Astrocyte (in vitro differentiated cells and primary cell): ENCODE results near the gene WWTR1. TPM values are rescaled to one million over a fixed set of nuclear protein-coding genes. Genes with fewer than 3 reads are reported as not detected.

Experiments
- DNase-seq: peaks from one replicate; pipeline ENCODE4 v3.0.0-alpha.2; 2010; ENCODE audit warnings: low read depth
- FAIRE-seq: peaks from 2 replicates; lab custom pipeline; 2011; peaks lifted over from hg19 to GRCh38; lab: Jason Lieb, UNC
- H2AFZ ChIP-seq: 2 replicates; pipeline ENCODE4 v1.6.0; 2012; ENCODE audit warnings: low read depth, low read length, inconsistent platforms
- H3K27ac ChIP-seq: 2 replicates; pipeline ENCODE4 v1.5.1; 2011; ENCODE audit warnings: low read depth, low read length, inconsistent platforms
- H3K27me3 ChIP-seq: 2 replicates; pipeline ENCODE4 v1.6.0; 2011; ENCODE audit warnings: low read length, inconsistent platforms; ENCODE audit not compliant: insufficient read depth
- H3K36me3 ChIP-seq: 2 replicates; pipeline ENCODE4 v1.5.1; 2011; ENCODE audit warnings: low read length, inconsistent platforms; ENCODE audit not compliant: insufficient read depth
- H3K4me1 ChIP-seq: 2 replicates; pipeline ENCODE4 v1.5.1; 2011; ENCODE audit warnings: low read length, inconsistent platforms; ENCODE audit not compliant: insufficient read depth
- H3K4me2 ChIP-seq: 2 replicates; pipeline ENCODE4 v1.6.0; 2012; ENCODE audit warnings: low read length, inconsistent platforms
- H3K4me3 ChIP-seq: 2 replicates; pipeline ENCODE4 v1.5.1; 2011; ENCODE audit warnings: low read depth, mild to moderate bottlenecking, low read length, inconsistent platforms; ENCODE audit not compliant: insufficient read depth
- H3K79me2 ChIP-seq: 2 replicates; pipeline ENCODE4 v1.6.0; 2012; ENCODE audit warnings: mild to moderate bottlenecking, low read length, inconsistent platforms; ENCODE audit not compliant: insufficient read depth
- H3K9ac ChIP-seq: 2 replicates; pipeline ENCODE4 v1.6.0; 2012; ENCODE audit warnings: mild to moderate bottlenecking, low read length, inconsistent platforms
- H3K9me3 ChIP-seq: 2 replicates; pipeline ENCODE4 v1.5.1; 2012; ENCODE audit warnings: low read depth, mild to moderate bottlenecking, low read length, inconsistent platforms; ENCODE audit not compliant: insufficient read depth
- H4K20me1 ChIP-seq: 2 replicates; pipeline ENCODE4 v1.6.0; 2012; ENCODE audit warnings: low read length, inconsistent platforms; ENCODE audit not compliant: insufficient read depth
- H3K27ac Mint-ChIP-seq: one replicate; pipeline ENCODE4 v1.8.0; 2021; ENCODE audit warnings: mild to moderate bottlenecking, mixed read lengths; ENCODE audit not compliant: unreplicated experiment
- H3K27me3 Mint-ChIP-seq: one replicate; pipeline ENCODE4 v1.8.0; 2021; ENCODE audit warnings: low read depth, mixed read lengths; ENCODE audit not compliant: unreplicated experiment
- H3K36me3 Mint-ChIP-seq: one replicate; pipeline ENCODE4 v1.8.0; 2021; ENCODE audit warnings: low read depth, mixed read lengths; ENCODE audit not compliant: unreplicated experiment
- H3K4me1 Mint-ChIP-seq: one replicate; pipeline ENCODE4 v1.8.0; 2021; ENCODE audit warnings: low read depth, mixed read lengths; ENCODE audit not compliant: unreplicated experiment
- H3K4me3 Mint-ChIP-seq: one replicate; pipeline ENCODE4 v1.8.0; 2021; ENCODE audit warnings: mild to moderate bottlenecking, moderate library complexity, mixed read lengths; ENCODE audit not compliant: unreplicated experiment
- H3K9me3 Mint-ChIP-seq: one replicate; pipeline ENCODE4 v1.8.0; 2021; ENCODE audit warnings: mild to moderate bottlenecking, mixed read lengths; ENCODE audit not compliant: unreplicated experiment
- EZH2 ChIP-seq: IDR thresholded peaks from 2 replicates; pipeline ENCODE4 v1.6.1; 2012; ENCODE audit warnings: mild to moderate bottlenecking, low read length, inconsistent platforms; ENCODE audit not compliant: insufficient read depth
- total RNA-seq: library from RNA; stranded (reverse); gene quantifications from 2 replicates; pipeline ENCODE4 v1.2.1, GENCODE V29; 2021
- TF ChIP-seq, protein P1 (sequence below): IDR thresholded peaks from 2 replicates; pipeline ENCODE4 v1.5.1; 2011; ENCODE audit warnings: low read depth, mild to moderate bottlenecking, inconsistent platforms, low read length, moderate library complexity; ENCODE audit not compliant: insufficient read depth

Gene WWTR1
- total RNA-seq, 1 donor from 2014 or later: 94.3 TPM

DNA sequence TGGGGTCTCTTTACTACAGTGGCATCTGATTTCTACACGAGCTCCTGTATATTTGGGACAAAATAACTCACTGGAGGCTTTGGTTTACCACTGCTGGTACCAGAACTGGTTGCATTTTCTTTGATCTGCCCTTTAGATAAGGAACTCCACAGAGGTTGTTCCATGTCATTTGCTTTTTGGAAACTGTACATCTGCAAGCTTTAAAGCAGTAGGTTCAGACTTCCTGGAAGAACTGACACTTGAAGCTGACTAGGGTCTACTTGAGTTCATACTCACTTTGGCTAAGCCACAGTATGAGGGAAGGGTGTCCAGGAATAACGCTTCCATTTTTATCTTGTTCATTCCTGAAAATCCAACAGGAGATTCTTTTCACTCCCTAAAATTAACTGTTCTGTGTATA is 86.4 kb downstream of the WWTR1 start:
- H3K4me2 ChIP-seq: no peak overlapping the region
- FAIRE-seq (no peak), DNase-seq (no peak)
- H3K79me2 ChIP-seq: peaks cover 74% of the 10 kb centered on the region
- peaks cover 52% of the 10 kb centered on the region for H3K4me1 ChIP-seq
- Mint-ChIP-seq H3K27ac (no peak overlapping the region), H3K36me3 (peaks cover 2% of the 10 kb centered on the region), H3K4me1 (peaks cover 50% of the 10 kb centered on the region), H3K9me3 (no peaks in the 10 kb centered on the region), H3K4me3 (no peak overlapping the region), H3K27me3 (no peaks in the 10 kb centered on the region)
- peaks cover 6% of the 10 kb centered on the region for H4K20me1 ChIP-seq
- no peak overlapping the region for H2AFZ ChIP-seq
- H3K36me3 ChIP-seq: peaks cover 20% of the 10 kb centered on the region
- TF ChIP-seq, protein P1, sequence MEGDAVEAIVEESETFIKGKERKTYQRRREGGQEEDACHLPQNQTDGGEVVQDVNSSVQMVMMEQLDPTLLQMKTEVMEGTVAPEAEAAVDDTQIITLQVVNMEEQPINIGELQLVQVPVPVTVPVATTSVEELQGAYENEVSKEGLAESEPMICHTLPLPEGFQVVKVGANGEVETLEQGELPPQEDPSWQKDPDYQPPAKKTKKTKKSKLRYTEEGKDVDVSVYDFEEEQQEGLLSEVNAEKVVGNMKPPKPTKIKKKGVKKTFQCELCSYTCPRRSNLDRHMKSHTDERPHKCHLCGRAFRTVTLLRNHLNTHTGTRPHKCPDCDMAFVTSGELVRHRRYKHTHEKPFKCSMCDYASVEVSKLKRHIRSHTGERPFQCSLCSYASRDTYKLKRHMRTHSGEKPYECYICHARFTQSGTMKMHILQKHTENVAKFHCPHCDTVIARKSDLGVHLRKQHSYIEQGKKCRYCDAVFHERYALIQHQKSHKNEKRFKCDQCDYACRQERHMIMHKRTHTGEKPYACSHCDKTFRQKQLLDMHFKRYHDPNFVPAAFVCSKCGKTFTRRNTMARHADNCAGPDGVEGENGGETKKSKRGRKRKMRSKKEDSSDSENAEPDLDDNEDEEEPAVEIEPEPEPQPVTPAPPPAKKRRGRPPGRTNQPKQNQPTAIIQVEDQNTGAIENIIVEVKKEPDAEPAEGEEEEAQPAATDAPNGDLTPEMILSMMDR: no peak
- TF ChIP-seq EZH2: no peak
- no peak overlapping the region for H3K4me3 ChIP-seq
- H3K9me3 ChIP-seq: no peaks in the 10 kb centered on the region
- H3K27ac ChIP-seq: no peak overlapping the region
- no peak overlapping the region for H3K9ac ChIP-seq
- no peaks in the 10 kb centered on the region for H3K27me3 ChIP-seq

DNA sequence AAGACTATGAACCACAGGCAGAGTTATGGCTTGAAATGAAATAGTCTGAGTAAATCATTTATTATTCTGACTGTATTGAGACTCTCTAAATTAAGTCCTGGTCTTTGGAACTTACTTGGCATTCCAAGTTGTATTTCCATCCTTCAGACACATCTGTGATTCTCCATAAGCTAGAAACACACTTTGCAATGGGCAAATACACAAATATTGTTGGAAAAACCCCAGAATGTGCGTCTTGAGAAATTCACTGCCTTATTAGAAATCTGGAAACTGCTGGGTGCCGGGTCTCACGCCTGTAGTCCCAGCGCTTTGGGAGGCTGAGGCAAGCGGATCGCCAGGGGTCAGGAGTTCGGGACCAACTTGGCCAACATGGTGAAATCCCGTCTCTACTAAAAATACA is 87.8 kb downstream of the WWTR1 start:
- Mint-ChIP-seq H3K36me3 (peaks cover 2% of the 10 kb centered on the region), H3K9me3 (no peaks in the 10 kb centered on the region), H3K4me3 (no peak overlapping the region), H3K27ac (no peak overlapping the region), H3K4me1 (peaks cover 42% of the 10 kb centered on the region), H3K27me3 (no peaks in the 10 kb centered on the region)
- Histone ChIP-seq H3K9me3 (no peaks in the 10 kb centered on the region), H3K27me3 (no peaks in the 10 kb centered on the region), H4K20me1 (peaks cover 6% of the 10 kb centered on the region), H3K9ac (no peak overlapping the region), H3K4me3 (no peak overlapping the region), H2AFZ (no peak overlapping the region), H3K36me3 (peaks cover 20% of the 10 kb centered on the region), H3K4me2 (no peak overlapping the region), H3K27ac (no peak overlapping the region), H3K4me1 (peaks cover 43% of the 10 kb centered on the region), H3K79me2 (peaks cover 86% of the 10 kb centered on the region)
- DNase-seq (no peak), FAIRE-seq (no peak)
- TF ChIP-seq, protein P1: no peak
- TF ChIP-seq EZH2: no peak

DNA sequence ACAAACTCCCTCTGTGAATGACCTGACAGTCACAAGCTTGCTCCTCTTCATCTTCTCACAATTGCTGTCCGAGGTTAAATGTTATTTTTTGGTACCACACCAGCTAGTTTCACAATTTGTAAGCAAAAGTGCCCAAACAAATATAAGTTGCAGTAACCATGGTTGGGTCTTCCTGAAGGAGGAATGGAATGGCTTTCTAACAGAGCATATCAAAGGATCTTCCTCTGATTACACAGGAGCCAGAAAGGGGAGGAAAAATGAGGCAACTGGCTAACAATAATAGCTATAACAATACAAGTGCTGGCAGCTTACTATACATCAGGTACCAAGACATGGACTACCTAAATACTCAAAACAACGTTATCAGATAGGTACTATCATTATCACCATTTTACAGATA is 90.4 kb downstream of the WWTR1 start:
- FAIRE-seq: no peak
- peaks cover 92% of the 10 kb centered on the region for H3K79me2 ChIP-seq

More for the DNA sequence above, 90.4 kb downstream of the WWTR1 start:
- H3K9me3 ChIP-seq: no peaks in the 10 kb centered on the region
- Mint-ChIP-seq H3K27me3 (no peaks in the 10 kb centered on the region), H3K9me3 (no peaks in the 10 kb centered on the region), H3K36me3 (peaks cover 8% of the 10 kb centered on the region), H3K4me1 (peaks cover 28% of the 10 kb centered on the region), H3K4me3 (no peak overlapping the region), H3K27ac (no peak overlapping the region)
- H4K20me1 ChIP-seq: peaks cover 11% of the 10 kb centered on the region
- no peak overlapping the region for H3K9ac ChIP-seq
- peaks cover 21% of the 10 kb centered on the region for H3K4me1 ChIP-seq
- no peaks in the 10 kb centered on the region for H3K27me3 ChIP-seq
- no peak overlapping the region for H3K4me3 ChIP-seq
- TF ChIP-seq EZH2: no peak
- TF ChIP-seq, protein P1: no peak
- H3K27ac ChIP-seq: no peak overlapping the region
- H3K36me3 ChIP-seq: peaks cover 18% of the 10 kb centered on the region
- DNase-seq: no peak
- no peak overlapping the region for H3K4me2 ChIP-seq
- H2AFZ ChIP-seq: no peak overlapping the region
